Peyer's patch (tissue), 4 donors: ENCODE measurements around the gene UGT1A6.
"Not testable (repeated sequence)": the region's sequence is repeated elsewhere in the genome, so short reads cannot be mapped to it uniquely, and the experiment has no call there.

Experiments
- POLR2A ChIP-seq, 2 donors: fragments of 450-650 bp; IDR thresholded peaks; one replicate each; pipeline ENCODE4 v1.5.1; 2017; ENCODE audit warnings: antibody characterized with exemption in 2 of 2, mild to moderate bottlenecking in 2 of 2, moderate library complexity in 2 of 2
- TF ChIP-seq, protein P1 (sequence below), 6 experiments: fragments of 450-650 bp in 4 of 6; fragments of 200-600 bp in 2 of 6; sonication (generic) in 1 of 6; IDR thresholded peaks; one replicate each; pipeline ENCODE4 v1.5.1; 2017 to 2019; ENCODE audit warnings: antibody characterized with exemption in 6 of 6, mild to moderate bottlenecking in 3 of 6, moderate library complexity in 1 of 6

DNA sequence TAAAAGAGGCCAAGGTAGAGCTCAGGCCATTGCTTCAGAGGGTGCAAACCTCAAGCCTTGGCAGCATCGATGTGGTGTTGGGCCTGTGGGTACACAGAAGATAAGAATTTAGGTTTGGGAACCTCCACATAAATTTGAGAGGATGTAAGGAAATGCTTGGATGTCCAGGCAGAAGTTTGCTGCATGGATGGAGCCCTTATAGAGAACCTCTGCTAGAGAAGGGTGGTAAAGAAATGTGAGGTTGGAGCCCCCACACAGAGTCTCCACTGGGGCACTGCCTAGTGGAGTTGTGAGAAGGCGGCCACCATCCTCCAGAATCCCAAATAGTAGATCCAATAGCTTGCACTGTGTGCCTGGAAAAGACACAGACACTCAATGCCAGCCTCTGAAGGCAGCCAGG lies 58.0 kb downstream of the UGT1A6 start:
- TF ChIP-seq, protein P1, sequence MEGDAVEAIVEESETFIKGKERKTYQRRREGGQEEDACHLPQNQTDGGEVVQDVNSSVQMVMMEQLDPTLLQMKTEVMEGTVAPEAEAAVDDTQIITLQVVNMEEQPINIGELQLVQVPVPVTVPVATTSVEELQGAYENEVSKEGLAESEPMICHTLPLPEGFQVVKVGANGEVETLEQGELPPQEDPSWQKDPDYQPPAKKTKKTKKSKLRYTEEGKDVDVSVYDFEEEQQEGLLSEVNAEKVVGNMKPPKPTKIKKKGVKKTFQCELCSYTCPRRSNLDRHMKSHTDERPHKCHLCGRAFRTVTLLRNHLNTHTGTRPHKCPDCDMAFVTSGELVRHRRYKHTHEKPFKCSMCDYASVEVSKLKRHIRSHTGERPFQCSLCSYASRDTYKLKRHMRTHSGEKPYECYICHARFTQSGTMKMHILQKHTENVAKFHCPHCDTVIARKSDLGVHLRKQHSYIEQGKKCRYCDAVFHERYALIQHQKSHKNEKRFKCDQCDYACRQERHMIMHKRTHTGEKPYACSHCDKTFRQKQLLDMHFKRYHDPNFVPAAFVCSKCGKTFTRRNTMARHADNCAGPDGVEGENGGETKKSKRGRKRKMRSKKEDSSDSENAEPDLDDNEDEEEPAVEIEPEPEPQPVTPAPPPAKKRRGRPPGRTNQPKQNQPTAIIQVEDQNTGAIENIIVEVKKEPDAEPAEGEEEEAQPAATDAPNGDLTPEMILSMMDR (IDR thresholded peaks at IDR 0.05) = not testable (repeated sequence)
- not testable (repeated sequence) for TF ChIP-seq POLR2A (IDR thresholded peaks at IDR 0.05)
